Lung (tissue), 12 donors: ENCODE results near the gene DUT. TPM values are rescaled to one million over a fixed set of nuclear protein-coding genes. Genes with fewer than 3 reads are reported as not detected.

Source experiments
- ATAC-seq: fragments of 200-7000 bp; cut with Tn5 transposase; one replicate; pipeline ENCODE4 v1.9.1; 2020; ENCODE audit warnings: moderate number of reproducible peaks; ENCODE audit not compliant: insufficient read depth, low FRiP score
- DNase-seq, 3 donors: peaks; one replicate each; pipeline ENCODE4 v3.0.0-alpha.2; 2013 to 2017
- H3K27ac ChIP-seq, 2 donors: one replicate each; pipeline ENCODE4 v1.5.1; 2013; ENCODE audit warnings: mild to moderate bottlenecking in 2 of 2, moderate library complexity in 2 of 2, control low read depth in 1 of 2, inconsistent platforms in 1 of 2, low read depth in 1 of 2, low read length in 1 of 2
- H3K27me3 ChIP-seq, 3 donors: one replicate each; pipeline ENCODE4 v1.5.1; 2013; ENCODE audit warnings: low read length in 2 of 3; ENCODE audit not compliant: control insufficient read depth in 3 of 3, insufficient read depth in 3 of 3
- H3K36me3 ChIP-seq, 4 donors: one replicate each; pipeline ENCODE4 v1.5.1; 2013; ENCODE audit warnings: low read length in 4 of 4, mild to moderate bottlenecking in 1 of 4, moderate library complexity in 1 of 4; ENCODE audit not compliant: control insufficient read depth in 4 of 4, insufficient read depth in 4 of 4
- H3K4me1 ChIP-seq, 5 donors: one replicate each; pipeline ENCODE4 v1.5.1; 2013; ENCODE audit warnings: low read length in 5 of 5, mild to moderate bottlenecking in 2 of 5, moderate library complexity in 1 of 5; ENCODE audit not compliant: control insufficient read depth in 5 of 5, insufficient read depth in 5 of 5
- H3K4me3 ChIP-seq: one replicate; pipeline ENCODE4 v1.5.1; 2013; ENCODE audit warnings: mild to moderate bottlenecking, control low read depth, moderate library complexity
- H3K9ac ChIP-seq, 2 donors: one replicate each; pipeline ENCODE4 v1.5.1; 2013; ENCODE audit warnings: low read length in 2 of 2, control low read depth in 1 of 2; ENCODE audit not compliant: insufficient read depth in 1 of 2
- H3K9me3 ChIP-seq, 4 donors: one replicate each; pipeline ENCODE4 v1.5.1; 2013; ENCODE audit warnings: low read length in 3 of 4, mild to moderate bottlenecking in 1 of 4, moderate library complexity in 1 of 4; ENCODE audit not compliant: control insufficient read depth in 4 of 4, insufficient read depth in 3 of 4
- WGBS, 2 donors: extraction: QIAGEN DNeasy Blood & Tissue Kit; methylation state at CpG; one replicate each; pipeline ENCODE4 v1.1.7; 2013; 5-methylcytosine and 5-hydroxymethylcytosine counted together
- polyA plus RNA-seq, 2 donors: library from polyadenylated mRNA; stranded (reverse); fragments of 200-250 nt; gene quantifications; one replicate each; pipeline ENCODE4 v1.2.1, GENCODE V29; 2013
- total RNA-seq, 2 donors: library from RNA; depleted of rRNA in 1 of 2; stranded (reverse); fragments of >200 nt in 1 of 2; gene quantifications; one replicate each; pipeline ENCODE4 v1.2.1, GENCODE V29; 2014 to 2021
- TF ChIP-seq, protein P1 (sequence below): IDR thresholded peaks from 2 replicates; pipeline ENCODE4 v1.5.1; 2012; ENCODE audit warnings: mild to moderate bottlenecking; ENCODE audit errors: control extremely low read depth, extremely low read depth
- donor health status: control.
- donor health status: control.
- donor health status: Bipolar disorder and iron deficiency.
- donor health status: healthy.
- donor health status: DM: yes; HTN: yes; CAD: no.

The DUT gene
- total and polyA plus RNA-seq, 4 donors = 40.7 to 74.0 (median 69.8) TPM

DNA sequence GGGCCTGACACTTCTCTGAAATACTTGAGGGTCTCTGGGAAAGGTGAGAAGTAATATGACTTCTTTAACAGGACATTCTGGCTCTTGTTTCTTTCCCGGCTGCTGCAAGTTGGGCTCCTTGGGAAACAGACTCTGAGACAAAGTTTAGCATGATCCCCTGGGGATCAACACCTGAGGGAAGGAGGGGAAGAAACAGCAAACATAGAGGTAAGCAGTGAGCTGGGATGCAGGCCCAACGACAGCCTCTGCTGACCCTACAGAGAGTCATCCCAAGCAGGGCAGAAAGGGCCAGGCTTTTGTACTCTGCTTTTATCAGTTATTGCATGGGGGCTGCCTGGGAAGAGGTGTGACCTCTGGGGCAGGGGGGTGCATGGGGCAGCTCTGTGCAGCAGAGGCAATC, 26.8 kb upstream of the DUT start:
- TF ChIP-seq, protein P1, sequence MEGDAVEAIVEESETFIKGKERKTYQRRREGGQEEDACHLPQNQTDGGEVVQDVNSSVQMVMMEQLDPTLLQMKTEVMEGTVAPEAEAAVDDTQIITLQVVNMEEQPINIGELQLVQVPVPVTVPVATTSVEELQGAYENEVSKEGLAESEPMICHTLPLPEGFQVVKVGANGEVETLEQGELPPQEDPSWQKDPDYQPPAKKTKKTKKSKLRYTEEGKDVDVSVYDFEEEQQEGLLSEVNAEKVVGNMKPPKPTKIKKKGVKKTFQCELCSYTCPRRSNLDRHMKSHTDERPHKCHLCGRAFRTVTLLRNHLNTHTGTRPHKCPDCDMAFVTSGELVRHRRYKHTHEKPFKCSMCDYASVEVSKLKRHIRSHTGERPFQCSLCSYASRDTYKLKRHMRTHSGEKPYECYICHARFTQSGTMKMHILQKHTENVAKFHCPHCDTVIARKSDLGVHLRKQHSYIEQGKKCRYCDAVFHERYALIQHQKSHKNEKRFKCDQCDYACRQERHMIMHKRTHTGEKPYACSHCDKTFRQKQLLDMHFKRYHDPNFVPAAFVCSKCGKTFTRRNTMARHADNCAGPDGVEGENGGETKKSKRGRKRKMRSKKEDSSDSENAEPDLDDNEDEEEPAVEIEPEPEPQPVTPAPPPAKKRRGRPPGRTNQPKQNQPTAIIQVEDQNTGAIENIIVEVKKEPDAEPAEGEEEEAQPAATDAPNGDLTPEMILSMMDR = no peak
- ATAC-seq (no peak), DNase-seq (no peak)
- Histone ChIP-seq H3K9me3 (no peaks in the 10 kb centered on the region), H3K4me1 (no peaks in the 10 kb centered on the region), H3K36me3 (no peaks in the 10 kb centered on the region), H3K27me3 (no peaks in the 10 kb centered on the region), H3K9ac (no peak overlapping the region), H3K27ac (no peak overlapping the region), H3K4me3 (no peak overlapping the region)
- WGBS, 2 donors = 67 to 72% methylated on average over 2 of the region's 2 CpGs

DNA sequence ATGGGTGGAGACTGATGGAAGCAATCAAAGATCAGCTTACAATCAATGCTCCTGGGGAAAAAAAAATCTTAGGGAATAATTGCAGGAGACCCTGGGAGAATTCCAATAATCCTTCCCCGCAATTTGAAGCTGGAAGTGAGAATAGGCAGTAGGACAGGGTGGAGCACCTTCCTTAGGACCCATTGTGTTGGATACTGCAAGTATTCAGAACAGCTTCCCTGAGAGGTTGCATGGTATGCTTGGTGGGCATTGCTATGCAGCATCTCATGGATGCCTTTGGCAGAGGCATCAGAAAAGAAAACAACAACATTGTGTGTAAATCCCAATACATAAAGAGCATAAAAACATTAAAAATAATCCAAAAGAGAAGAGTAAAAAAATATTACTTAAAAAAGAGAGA, 24.6 kb upstream of the DUT start:
- TF ChIP-seq, protein P1 = no peak
- no peaks in the 10 kb centered on the region for H3K36me3 ChIP-seq
- 83 to 94% methylated on average over 1 of the region's 1 CpG for WGBS, 2 donors

DNA sequence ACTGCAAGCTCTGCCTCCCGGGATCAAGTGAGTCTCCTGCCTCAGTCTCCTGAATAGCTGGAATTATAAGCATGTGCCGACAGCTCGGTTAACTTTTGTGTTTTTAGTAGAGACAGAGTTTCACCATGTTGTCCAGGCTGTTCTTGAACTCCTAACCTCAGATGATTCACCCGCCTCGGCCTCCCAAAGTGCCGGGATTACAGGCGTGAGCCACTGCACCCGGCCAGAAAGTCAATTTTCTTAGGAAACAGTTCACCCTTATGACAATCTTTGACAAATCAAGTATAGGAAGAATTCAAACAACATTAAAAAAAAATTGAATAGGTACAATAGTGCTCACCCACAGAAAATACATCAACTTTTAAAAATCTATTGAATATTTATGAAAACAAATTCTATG, 23.6 kb upstream of the DUT start:
- H3K36me3 ChIP-seq = no peaks in the 10 kb centered on the region
- no peak overlapping the region for H3K9ac ChIP-seq
- H3K27ac ChIP-seq = no peak overlapping the region
- ATAC-seq (no peak), DNase-seq (no peak)
- H3K4me3 ChIP-seq = no peak overlapping the region
- TF ChIP-seq, protein P1 = no peak
- H3K4me1 ChIP-seq = no peaks in the 10 kb centered on the region
- no peaks in the 10 kb centered on the region for H3K27me3 ChIP-seq
- H3K9me3 ChIP-seq = no peaks in the 10 kb centered on the region
- whole genome bisulfite sequencing, 2 donors = 91 to 93% methylated on average over 8 of the region's 8 CpGs

More for the DNA sequence above, 24.6 kb upstream of the DUT start:
- H3K9me3 ChIP-seq = no peaks in the 10 kb centered on the region
- no peaks in the 10 kb centered on the region for H3K27me3 ChIP-seq
- no peak overlapping the region for H3K4me3 ChIP-seq
- H3K9ac ChIP-seq = no peak overlapping the region
- DNase-seq (no peak), ATAC-seq (no peak)
- no peaks in the 10 kb centered on the region for H3K4me1 ChIP-seq
- H3K27ac ChIP-seq = no peak overlapping the region

DNA sequence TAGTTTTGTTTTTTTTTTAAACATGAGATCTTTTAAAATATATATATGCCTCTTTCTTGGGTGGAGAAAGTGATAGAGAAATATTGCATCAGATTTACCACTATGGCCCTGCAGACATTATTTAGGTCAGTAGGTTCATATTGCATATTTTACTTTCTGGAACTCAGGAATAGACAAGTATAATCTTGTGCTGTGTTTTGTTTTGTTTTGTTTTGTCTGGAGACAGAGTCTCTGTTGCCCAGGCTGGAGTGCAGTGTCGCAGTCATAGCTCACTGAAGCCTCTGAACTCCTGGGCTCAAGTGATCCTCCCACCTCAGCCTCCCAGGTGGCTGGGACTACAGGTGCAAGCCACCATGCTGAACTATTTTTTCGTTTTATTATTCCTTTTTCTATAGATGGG, 21.5 kb upstream of the DUT start:
- no peaks in the 10 kb centered on the region for H3K4me1 ChIP-seq
- TF ChIP-seq, protein P1 = no peak
- H3K27me3 ChIP-seq = no peaks in the 10 kb centered on the region
- H3K9me3 ChIP-seq = no peaks in the 10 kb centered on the region
- ATAC-seq (no peak), DNase-seq (no peak)
- no peak overlapping the region for H3K27ac ChIP-seq
- H3K36me3 ChIP-seq = no peaks in the 10 kb centered on the region
- no peak overlapping the region for H3K4me3 ChIP-seq
- whole genome bisulfite sequencing, 2 donors = 71 to 80% methylated on average over 2 of the region's 2 CpGs
- H3K9ac ChIP-seq = no peak overlapping the region
